Activated naive CD4-positive, alpha-beta T cell treated with anti-CD3 and anti-CD28 coated beads for 36 hours (primary cell): Measurements from ENCODE around the gene TACC3. TPM values are rescaled to one million over a fixed set of nuclear protein-coding genes. Genes with fewer than 3 reads are reported as not detected.

Source experiments
- CTCF ChIA-PET: fragments of 350-600 bp; sonication (Branson Sonifier 250); formaldehyde crosslinking; loops from one replicate; lab custom pipeline; 2021; ENCODE audit warnings: antibody characterized with exemption; lab: Charles Lee
- DNase-seq: peaks from one replicate; pipeline ENCODE4 v3.0.0-alpha.2; 2020
- H3K27ac Mint-ChIP-seq: one replicate; pipeline ENCODE4 v1.8.0; 2021; ENCODE audit warnings: mild to moderate bottlenecking, mixed read lengths
- H3K27me3 Mint-ChIP-seq: one replicate; pipeline ENCODE4 v1.8.0; 2021; ENCODE audit warnings: low read depth, mixed read lengths
- H3K36me3 Mint-ChIP-seq: one replicate; pipeline ENCODE4 v1.8.0; 2021; ENCODE audit warnings: low read depth, mixed read lengths
- H3K4me1 Mint-ChIP-seq: one replicate; pipeline ENCODE4 v1.8.0; 2021; ENCODE audit warnings: low read depth, mixed read lengths
- H3K4me3 Mint-ChIP-seq: one replicate; pipeline ENCODE4 v1.8.0; 2021; ENCODE audit warnings: mild to moderate bottlenecking, moderate library complexity, mixed read lengths
- H3K9me3 Mint-ChIP-seq: one replicate; pipeline ENCODE4 v1.8.0; 2021; ENCODE audit warnings: mixed read lengths
- intact Hi-C: fragments of 100-400 bp; cut with micrococcal nuclease; formaldehyde crosslinking; loops from one replicate; pipeline ENCODE4 v1.15.1; 2023
- total RNA-seq, 2 experiments: library from RNA; stranded (reverse); gene quantifications; one replicate each; pipeline ENCODE4 v1.2.3, GENCODE V29; 2021

Gene TACC3
- total RNA-seq, 2 experiments from 2014 or later = 246 to 264 TPM

GRCh38 chr4:1741208-1741607, 19.9 kb downstream of the TACC3 start:
- Mint-ChIP-seq H3K27me3 (no peaks in the 10 kb centered on the region), H3K36me3 (peaks cover 63% of the 10 kb centered on the region), H3K9me3 (peaks cover 13% of the 10 kb centered on the region), H3K27ac (peak overlapping the region; percentile 61), H3K4me3 (no peak overlapping the region), H3K4me1 (no peaks in the 10 kb centered on the region)
- no peak for DNase-seq
- intact Hi-C loops = no loop called here
- CTCF ChIA-PET = no interaction called here

- H3K4me3 Mint-ChIP-seq = no peak overlapping the region
- CTCF ChIA-PET = interaction anchor here (1.2 kb wide), 1 partner anchor 20 kb away, joined by 3 read pairs; no protein-coding TSS in a partner anchor
- intact Hi-C loops = no loop called here
- H3K36me3 Mint-ChIP-seq = peaks cover 40% of the 10 kb centered on the region
- H3K27me3 Mint-ChIP-seq = no peaks in the 10 kb centered on the region
- no peaks in the 10 kb centered on the region for H3K4me1 Mint-ChIP-seq
- H3K27ac Mint-ChIP-seq = peak overlapping the region; percentile 54
- no peak for DNase-seq
- H3K9me3 Mint-ChIP-seq = peaks cover 4% of the 10 kb centered on the region
Observed at GRCh38 chr4:1743551-1743950, 22.2 kb downstream of the TACC3 start.

GRCh38 chr4:1743975-1744374, 22.7 kb downstream of the TACC3 start:
- Mint-ChIP-seq H3K36me3 (peaks cover 36% of the 10 kb centered on the region), H3K27me3 (no peaks in the 10 kb centered on the region), H3K4me3 (no peak overlapping the region), H3K27ac (peak overlapping the region; percentile 54), H3K4me1 (no peaks in the 10 kb centered on the region), H3K9me3 (no peaks in the 10 kb centered on the region)
- CTCF ChIA-PET = interaction anchor here (1.2 to 2.2 kb wide), 3 partner anchors 20 to 66 kb away, joined by 3 to 19 read pairs (median 5); no protein-coding TSS in a partner anchor
- intact Hi-C loops = no loop called here
- DNase-seq = no peak

- no peak for DNase-seq
- intact Hi-C loops = no loop called here
- Mint-ChIP-seq H3K27ac (no peak overlapping the region), H3K9me3 (no peaks in the 10 kb centered on the region), H3K27me3 (no peaks in the 10 kb centered on the region), H3K4me3 (no peak overlapping the region), H3K36me3 (peaks cover 31% of the 10 kb centered on the region), H3K4me1 (no peaks in the 10 kb centered on the region)
- CTCF ChIA-PET = interaction anchor here (1.2 to 2.2 kb wide), 4 partner anchors 21 to 76 kb away, joined by 3 to 19 read pairs (median 4); no protein-coding TSS in a partner anchor
Observed at GRCh38 chr4:1744552-1744951, 23.2 kb downstream of the TACC3 start.

- CTCF ChIA-PET = interaction anchor here (0.6 to 2.2 kb wide), 6 partner anchors 19 to 165 kb away, joined by 3 to 19 read pairs (median 4); no protein-coding TSS in a partner anchor
- Mint-ChIP-seq H3K4me3 (no peak overlapping the region), H3K27ac (no peak overlapping the region), H3K36me3 (peaks cover 28% of the 10 kb centered on the region), H3K27me3 (no peaks in the 10 kb centered on the region), H3K4me1 (no peaks in the 10 kb centered on the region), H3K9me3 (no peaks in the 10 kb centered on the region)
- no peak for DNase-seq
- intact Hi-C loops = no loop called here
Observed at GRCh38 chr4:1745165-1745564, 23.8 kb downstream of the TACC3 start.

- H3K36me3 Mint-ChIP-seq = peaks cover 24% of the 10 kb centered on the region
- H3K27ac Mint-ChIP-seq = no peak overlapping the region
- intact Hi-C loops = loop anchor here (2.0 kb wide), 1 partner anchor 263 kb away; the partner anchor contains the start of gene NELFA
- H3K27me3 Mint-ChIP-seq = no peaks in the 10 kb centered on the region
- no peaks in the 10 kb centered on the region for H3K9me3 Mint-ChIP-seq
- no peak overlapping the region for H3K4me3 Mint-ChIP-seq
- DNase-seq = no peak
- no peaks in the 10 kb centered on the region for H3K4me1 Mint-ChIP-seq
- CTCF ChIA-PET = interaction anchor here (0.6 to 2.2 kb wide), 6 partner anchors 19 to 164 kb away, joined by 3 to 19 read pairs (median 4); no protein-coding TSS in a partner anchor
Observed at GRCh38 chr4:1745697-1746096, 24.4 kb downstream of the TACC3 start.

- H3K4me1 Mint-ChIP-seq = no peaks in the 10 kb centered on the region
- H3K4me3 Mint-ChIP-seq = no peak overlapping the region
- no peaks in the 10 kb centered on the region for H3K27me3 Mint-ChIP-seq
- CTCF ChIA-PET = interaction anchor here (0.6 to 4.1 kb wide), 5 partner anchors 20 to 175 kb away, joined by 3 to 55 read pairs (median 11); no protein-coding TSS in a partner anchor
- H3K9me3 Mint-ChIP-seq = no peaks in the 10 kb centered on the region
- DNase-seq = peak; percentile 81
- intact Hi-C loops = loop anchor here (2.0 kb wide), 1 partner anchor 263 kb away; the partner anchor contains the start of gene NELFA
- no peak overlapping the region for H3K27ac Mint-ChIP-seq
- H3K36me3 Mint-ChIP-seq = peaks cover 20% of the 10 kb centered on the region
Observed at GRCh38 chr4:1746265-1746691, 25.0 kb downstream of the TACC3 start.

GRCh38 chr4:1746919-1747602, 25.7 kb downstream of the TACC3 start:
- DNase-seq = no peak
- Mint-ChIP-seq H3K4me3 (no peak overlapping the region), H3K27me3 (no peaks in the 10 kb centered on the region), H3K36me3 (peaks cover 14% of the 10 kb centered on the region), H3K9me3 (no peaks in the 10 kb centered on the region), H3K4me1 (no peaks in the 10 kb centered on the region), H3K27ac (no peak overlapping the region)
- CTCF ChIA-PET = interaction anchor here (0.6 to 4.1 kb wide), 10 partner anchors 17 to 174 kb away, joined by 3 to 55 read pairs (median 6); no protein-coding TSS in a partner anchor
- intact Hi-C loops = loop anchor here (2.0 kb wide), 1 partner anchor 262 kb away; the partner anchor contains the start of gene NELFA

- H3K4me3 Mint-ChIP-seq = no peak overlapping the region
- intact Hi-C loops = loop anchor here (2.0 kb wide), 1 partner anchor 261 kb away; the partner anchor contains the start of gene NELFA
- no peaks in the 10 kb centered on the region for H3K9me3 Mint-ChIP-seq
- CTCF ChIA-PET = interaction anchor here (0.7 to 4.1 kb wide), 18 partner anchors 15 to 152 kb away, joined by 3 to 55 read pairs (median 4); no protein-coding TSS in a partner anchor
- no peak overlapping the region for H3K27ac Mint-ChIP-seq
- H3K27me3 Mint-ChIP-seq = no peaks in the 10 kb centered on the region
- peaks cover 14% of the 10 kb centered on the region for H3K36me3 Mint-ChIP-seq
- DNase-seq = no peak
- peaks cover 2% of the 10 kb centered on the region for H3K4me1 Mint-ChIP-seq
Observed at GRCh38 chr4:1747603-1747967, 26.3 kb downstream of the TACC3 start.

- DNase-seq = peak; percentile 89
- H3K36me3 Mint-ChIP-seq = peaks cover 8% of the 10 kb centered on the region
- H3K4me1 Mint-ChIP-seq = peaks cover 6% of the 10 kb centered on the region
- H3K27me3 Mint-ChIP-seq = no peaks in the 10 kb centered on the region
- no peak overlapping the region for H3K4me3 Mint-ChIP-seq
- CTCF ChIA-PET = interaction anchor here (0.6 to 4.1 kb wide), 22 partner anchors 9 to 151 kb away, joined by 3 to 55 read pairs (median 4); no protein-coding TSS in a partner anchor
- intact Hi-C loops = loop anchor here (1.0 kb wide), 3 partner anchors 20 to 151 kb away; no protein-coding TSS in a partner anchor
- no peak overlapping the region for H3K27ac Mint-ChIP-seq
- H3K9me3 Mint-ChIP-seq = no peaks in the 10 kb centered on the region
Observed at GRCh38 chr4:1748465-1748995, 27.2 kb downstream of the TACC3 start.

GRCh38 chr4:1749370-1749769, 28.0 kb downstream of the TACC3 start:
- intact Hi-C loops = no loop called here
- CTCF ChIA-PET = interaction anchor here (4.1 kb wide), 1 partner anchor 60 kb away, joined by 55 read pairs; no protein-coding TSS in a partner anchor
- H3K36me3 Mint-ChIP-seq = peaks cover 3% of the 10 kb centered on the region

GRCh38 chr4:1749826-1750225, 28.5 kb downstream of the TACC3 start:
- no peaks in the 10 kb centered on the region for H3K9me3 Mint-ChIP-seq
- H3K27me3 Mint-ChIP-seq = no peaks in the 10 kb centered on the region
- intact Hi-C loops = no loop called here
- no peak for DNase-seq
- peaks cover 3% of the 10 kb centered on the region for H3K36me3 Mint-ChIP-seq
- CTCF ChIA-PET = interaction anchor here (4.1 kb wide), 1 partner anchor 59 kb away, joined by 55 read pairs; no protein-coding TSS in a partner anchor
- H3K4me1 Mint-ChIP-seq = peaks cover 6% of the 10 kb centered on the region
- no peak overlapping the region for H3K27ac Mint-ChIP-seq
- H3K4me3 Mint-ChIP-seq = no peak overlapping the region

More at GRCh38 chr4:1749370-1749769, 28.0 kb downstream of the TACC3 start:
- Mint-ChIP-seq H3K27me3 (no peaks in the 10 kb centered on the region), H3K4me1 (peaks cover 6% of the 10 kb centered on the region), H3K9me3 (no peaks in the 10 kb centered on the region), H3K4me3 (no peak overlapping the region), H3K27ac (no peak overlapping the region)
- no peak for DNase-seq
